Prostate gland (tissue), 2 donors: ENCODE data around the gene PDS5B.
A peak's percentile ranks its signal among the peaks of the same experiment; 100 is the strongest.

Experiments used
- CTCF ChIP-seq, 4 experiments: fragments of 200-600 bp in 2 of 4; fragments of 450-650 bp in 2 of 4; sonication (generic) in 2 of 4; IDR thresholded peaks; 1 replicate in 3 of 4; 2 replicates in 1 of 4; pipeline ENCODE4 v1.5.1; 2016 to 2019; ENCODE audit warnings: antibody characterized with exemption in 4 of 4, mild to moderate bottlenecking in 2 of 4, moderate library complexity in 2 of 4
- POLR2AphosphoS5 ChIP-seq: sonication (generic); formaldehyde crosslinking; IDR thresholded peaks from one replicate; pipeline ENCODE4 v1.6.1; 2017; ENCODE audit warnings: antibody characterized with exemption

GRCh38 chr13:32731576-32731975 is 145.3 kb downstream of the PDS5B start:
- TF ChIP-seq CTCF (IDR thresholded peaks at IDR 0.05) (no peak), POLR2AphosphoS5 (peak; percentile 31)
